ENCODE measurements around the gene LCE4A. TPM values are rescaled to one million over a fixed set of nuclear protein-coding genes. Genes with fewer than 3 reads are reported as not detected.

LCE4A gene
- total RNA-seq, 2 donors from 2014 or later = not detected

DNA sequence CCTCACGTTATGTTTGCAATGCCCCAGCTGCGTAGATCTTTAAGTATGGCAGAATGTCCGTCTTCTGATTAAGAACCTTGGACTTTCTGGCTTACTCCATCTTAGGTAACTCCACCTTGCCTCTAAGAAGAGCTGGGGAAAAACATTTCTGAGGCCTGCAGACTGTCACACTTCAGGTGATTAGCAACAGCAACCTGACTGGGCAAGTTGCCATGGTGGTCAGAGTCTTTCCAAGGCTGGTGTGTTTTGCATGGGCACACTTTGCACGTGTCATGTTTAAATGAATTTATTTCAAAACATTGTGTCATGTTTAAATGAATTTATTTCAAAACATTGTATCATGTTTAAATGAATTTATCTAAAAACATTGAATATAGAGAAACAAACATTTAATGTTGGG lies 50.7 kb downstream of the LCE4A start:
- no peaks in the 10 kb centered on the region for H3K9me3 Mint-ChIP-seq
- no peak overlapping the region for H3K27ac Mint-ChIP-seq
- H3K4me1 Mint-ChIP-seq (ENCODE audit: low read depth in 2 of 2) = no peaks in the 10 kb centered on the region
- no peaks in the 10 kb centered on the region for H3K36me3 Mint-ChIP-seq
- H3K27me3 Mint-ChIP-seq = peaks cover 16 to 35% of the 10 kb centered on the region in 2 donors
- H3K4me3 Mint-ChIP-seq = no peak overlapping the region
- no peak for DNase-seq (ENCODE audit: low spot score)
- no peak for ATAC-seq

Other genes with a start within 250 kb of the LCE4A start
- gene LCE5A, start 197.4 kb upstream of the LCE4A start, total RNA-seq = not detected
- not detected for gene CRCT1, start 193.7 kb upstream of the LCE4A start, total RNA-seq
- gene LCE3E, start 141.4 kb upstream of the LCE4A start, total RNA-seq = not detected
- not detected for gene LCE3D, start 127.6 kb upstream of the LCE4A start, total RNA-seq
- gene LCE3C, start 107.9 kb upstream of the LCE4A start, total RNA-seq = not detected
- not detected for gene LCE3B, start 94.3 kb upstream of the LCE4A start, total RNA-seq
- not detected for gene LCE3A, start 85.1 kb upstream of the LCE4A start, total RNA-seq
- gene LCE2D, start 44.8 kb upstream of the LCE4A start, total RNA-seq = not detected
- gene LCE2C, start 32.9 kb upstream of the LCE4A start, total RNA-seq = not detected
- not detected for gene LCE2B, start 22.0 kb upstream of the LCE4A start, total RNA-seq
- gene LCE2A, start 9.8 kb upstream of the LCE4A start, total RNA-seq = not detected
- not detected for gene KPRP, start 49.9 kb downstream of the LCE4A start, total RNA-seq
- not detected for gene LCE1F, start 67.0 kb downstream of the LCE4A start, total RNA-seq
- not detected for gene LCE1E, start 78.1 kb downstream of the LCE4A start, total RNA-seq
- not detected for gene LCE1D, start 88.6 kb downstream of the LCE4A start, total RNA-seq
- gene LCE1C, start 98.5 kb downstream of the LCE4A start, total RNA-seq = not detected
- not detected for gene LCE1B, start 103.8 kb downstream of the LCE4A start, total RNA-seq
- gene LCE1A, start 119.3 kb downstream of the LCE4A start, total RNA-seq = not detected
- not detected for gene LCE6A, start 134.7 kb downstream of the LCE4A start, total RNA-seq
- gene LCE7A, start 151.8 kb downstream of the LCE4A start, total RNA-seq = not detected
- not detected for gene SMCP, start 170.2 kb downstream of the LCE4A start, total RNA-seq
- gene IVL, start 200.4 kb downstream of the LCE4A start, total RNA-seq = not detected
- not detected for gene SPRR5, start 239.0 kb downstream of the LCE4A start, total RNA-seq

Data from natural killer cell treated with Interleukin-12 subunit alpha and Interleukin-12 subunit beta and Interleukin-15 and Interleukin-18, amount 100 ng/mL, for 72 hours (primary cell).